Ovary (tissue), 9 donors: Measurements from ENCODE around the gene GNG10. TPM values are rescaled to one million over a fixed set of nuclear protein-coding genes. Genes with fewer than 3 reads are reported as not detected.
"Not testable (repeated sequence)": the region's sequence is repeated elsewhere in the genome, so short reads cannot be mapped to it uniquely, and the experiment has no call there.

Source experiments
- DNase-seq, 5 donors: peaks; one replicate each; pipeline ENCODE4 v3.0.0-alpha.2; 2019 to 2020
- H3K27ac ChIP-seq, 2 donors: fragments of 200-600 bp; one replicate each; pipeline versions ENCODE4 v1.5.1 to v1.8.0; 2019 to 2022
- H3K27me3 ChIP-seq: fragments of 200-600 bp; one replicate; pipeline ENCODE4 v1.8.0; 2022
- H3K36me3 ChIP-seq: fragments of 200-600 bp; sonication (generic); one replicate; pipeline ENCODE4 v1.5.1; 2019
- H3K4me1 ChIP-seq: one replicate; pipeline ENCODE4 v1.8.1; 2013; ENCODE audit warnings: mild to moderate bottlenecking, moderate library complexity; ENCODE audit not compliant: insufficient read depth
- H3K4me3 ChIP-seq: fragments of 200-600 bp; sonication (generic); one replicate; pipeline ENCODE4 v1.5.1; 2017
- H3K9me3 ChIP-seq, 2 donors: fragments of 200-600 bp in 1 of 2; sonication (generic) in 1 of 2; one replicate each; pipeline versions ENCODE4 v1.5.1 to v1.8.1; 2013 to 2019; ENCODE audit warnings: mild to moderate bottlenecking in 1 of 2, moderate library complexity in 1 of 2
- EP300 ChIP-seq: sonication (generic); formaldehyde crosslinking; IDR thresholded peaks from one replicate; pipeline ENCODE4 v1.6.1; 2017; ENCODE audit warnings: antibody characterized with exemption
- POLR2A ChIP-seq: fragments of 450-650 bp; IDR thresholded peaks from one replicate; pipeline ENCODE4 v1.6.1; 2017; ENCODE audit warnings: antibody characterized with exemption, mild to moderate bottlenecking, moderate library complexity
- WGBS, 3 donors: extraction: QIAGEN DNeasy Blood & Tissue Kit in 1 of 3; methylation state at CpG; one replicate each; pipeline versions ENCODE4 v1.1.5 to v1.1.7; 2013 to 2017; 5-methylcytosine and 5-hydroxymethylcytosine counted together
- intact Hi-C, 4 donors: fragments of 100-400 bp; cut with DNase I; formaldehyde crosslinking; loops; one replicate each; pipeline versions ENCODE4 v1.11.0 to v1.15.1; 2022 to 2023
- polyA plus RNA-seq, 2 donors: library from polyadenylated mRNA; stranded (reverse); fragments of 200-250 nt in 1 of 2; fragments of 350-450 nt in 1 of 2; fragmentation: Illumina TruSeq in 1 of 2; extraction: RNeasy Lipid Tissue Mini Kit (QIAGEN cat#74804) in 1 of 2; gene quantifications; one replicate each; pipeline ENCODE4 v1.2.3, GENCODE V29; 2013 to 2014
- total RNA-seq, 7 donors: library from RNA; depleted of rRNA in 2 of 7; stranded (reverse); fragments of >200 nt in 2 of 7; fragmentation: NEBNext Ultra II Directional in 3 of 7; extraction: Animal tissue kit (Norgen Biotek cat#: 25700) in 3 of 7; gene quantifications; one replicate each; pipeline versions ENCODE4 v1.1.0 to v1.2.4, GENCODE V29; 2016 to 2023
- TF ChIP-seq, protein P1 (sequence below), 3 donors: fragments of 450-650 bp in 2 of 3; fragments of 200-600 bp in 1 of 3; IDR thresholded peaks; one replicate each; pipeline versions ENCODE4 v1.5.1 to v1.8.0; 2016 to 2022; ENCODE audit warnings: antibody characterized with exemption in 3 of 3, mild to moderate bottlenecking in 1 of 3
- donor health status: DM: no; HTN: no; CAD: no; lungs with moderate emphysema.
- donor health status: DM: no; HTN: no; CAD: no.
- donor health status: Bipolar disorder and iron deficiency.
- donor health status: DM: yes; HTN: yes; CAD: no.
- donor health status: DM: no; HTN: no; CAD: no.
- donor health status: DM: yes; HTN: yes; CAD: no.

Gene GNG10
- total and polyA plus RNA-seq, 9 donors = 19.8 to 45.8 (median 29.3) TPM

DNA sequence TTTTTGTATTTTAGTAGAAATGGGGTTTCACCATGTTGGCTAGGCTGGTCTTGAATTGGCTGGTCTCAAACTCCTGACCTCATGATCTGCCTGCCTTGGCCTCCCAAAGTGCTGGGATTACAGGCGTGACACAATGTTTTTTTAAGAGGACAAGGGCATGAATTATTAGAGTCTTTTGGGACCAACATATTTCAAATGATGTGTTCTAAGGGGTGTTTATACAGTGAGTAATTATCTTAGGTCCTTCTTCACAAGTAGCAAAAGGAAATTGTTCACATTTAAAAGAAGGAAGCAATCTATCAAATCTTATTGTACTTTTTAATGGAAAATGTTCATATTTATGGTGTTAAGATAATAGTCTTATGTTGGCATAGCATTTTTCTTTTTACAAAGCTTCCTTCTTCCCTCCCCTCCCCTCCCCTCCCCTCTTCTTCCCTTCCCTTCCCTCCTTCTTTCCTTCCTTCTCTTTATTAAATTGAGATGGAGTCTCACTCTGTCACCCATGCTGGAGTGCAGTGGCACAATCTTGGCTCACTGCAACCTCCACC lies 6.7 kb downstream of the GNG10 start:
- TF ChIP-seq POLR2A (no peak), EP300 (no peak)
- TF ChIP-seq, protein P1, sequence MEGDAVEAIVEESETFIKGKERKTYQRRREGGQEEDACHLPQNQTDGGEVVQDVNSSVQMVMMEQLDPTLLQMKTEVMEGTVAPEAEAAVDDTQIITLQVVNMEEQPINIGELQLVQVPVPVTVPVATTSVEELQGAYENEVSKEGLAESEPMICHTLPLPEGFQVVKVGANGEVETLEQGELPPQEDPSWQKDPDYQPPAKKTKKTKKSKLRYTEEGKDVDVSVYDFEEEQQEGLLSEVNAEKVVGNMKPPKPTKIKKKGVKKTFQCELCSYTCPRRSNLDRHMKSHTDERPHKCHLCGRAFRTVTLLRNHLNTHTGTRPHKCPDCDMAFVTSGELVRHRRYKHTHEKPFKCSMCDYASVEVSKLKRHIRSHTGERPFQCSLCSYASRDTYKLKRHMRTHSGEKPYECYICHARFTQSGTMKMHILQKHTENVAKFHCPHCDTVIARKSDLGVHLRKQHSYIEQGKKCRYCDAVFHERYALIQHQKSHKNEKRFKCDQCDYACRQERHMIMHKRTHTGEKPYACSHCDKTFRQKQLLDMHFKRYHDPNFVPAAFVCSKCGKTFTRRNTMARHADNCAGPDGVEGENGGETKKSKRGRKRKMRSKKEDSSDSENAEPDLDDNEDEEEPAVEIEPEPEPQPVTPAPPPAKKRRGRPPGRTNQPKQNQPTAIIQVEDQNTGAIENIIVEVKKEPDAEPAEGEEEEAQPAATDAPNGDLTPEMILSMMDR (IDR thresholded peaks at IDR 0.05) = no peak
- no peaks in the 10 kb centered on the region for H3K9me3 ChIP-seq
- peaks cover 3% of the 10 kb centered on the region for H3K4me1 ChIP-seq
- H3K4me3 ChIP-seq = no peak overlapping the region
- no peaks in the 10 kb centered on the region for H3K27me3 ChIP-seq
- H3K36me3 ChIP-seq = no peaks in the 10 kb centered on the region
- intact Hi-C loops = no loop called here
- DNase-seq = no peak
- no peak overlapping the region for H3K27ac ChIP-seq
- WGBS, 3 donors = 89 to 100% (median 91%) methylated on average over 1 of the region's 1 CpG

DNA sequence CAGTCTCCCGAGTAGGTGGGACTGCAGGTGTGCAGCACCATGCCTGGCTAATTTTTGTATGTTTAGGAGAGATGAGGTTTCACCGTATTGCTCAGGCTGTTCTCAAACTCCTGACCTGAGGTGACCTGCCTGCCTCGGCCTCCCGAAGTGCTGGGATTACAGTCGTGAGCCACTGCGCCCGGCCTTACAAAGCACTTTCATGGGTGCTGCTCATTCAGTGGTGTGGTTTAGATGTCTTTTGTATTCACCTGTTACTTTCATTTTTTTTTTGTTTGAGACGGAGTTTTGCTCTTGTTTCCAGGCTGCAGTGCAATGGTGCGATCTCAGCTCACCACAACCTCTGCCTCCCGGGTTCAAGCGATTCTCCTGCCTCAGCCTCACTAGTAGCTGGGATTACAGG lies 7.2 kb downstream of the GNG10 start:
- H3K4me1 ChIP-seq, H3K27me3 ChIP-seq, H3K4me3 ChIP-seq, intact Hi-C loops, H3K27ac ChIP-seq, H3K9me3 ChIP-seq, DNase-seq, H3K36me3 ChIP-seq: not testable (repeated sequence)
- WGBS, 3 donors = 90 to 91% (median 91%) methylated on average over 11 of the region's 11 CpGs

DNA sequence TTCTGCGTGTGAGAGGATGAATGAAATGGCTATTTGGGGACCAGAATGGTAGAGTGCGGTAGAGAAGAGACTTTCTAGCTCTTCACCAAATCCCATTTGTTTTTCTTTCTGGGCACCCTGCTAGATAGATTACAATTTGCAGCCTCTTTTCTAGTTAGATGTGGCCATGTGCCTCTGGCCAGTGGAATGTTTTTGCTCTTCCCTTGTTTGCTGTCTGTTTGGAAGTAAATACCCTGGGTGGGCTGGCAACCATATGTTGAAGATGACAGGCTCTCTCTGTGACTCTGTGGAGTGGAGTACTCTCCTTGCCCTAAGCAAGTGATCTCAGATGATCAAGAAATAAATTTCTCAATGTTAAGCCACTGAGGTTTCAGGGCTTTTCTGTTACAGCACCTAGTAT lies 12.9 kb downstream of the GNG10 start:
- Histone ChIP-seq H3K4me3 (no peak overlapping the region), H3K4me1 (no peaks in the 10 kb centered on the region), H3K36me3 (no peaks in the 10 kb centered on the region), H3K27ac (no peak overlapping the region), H3K9me3 (no peaks in the 10 kb centered on the region), H3K27me3 (no peaks in the 10 kb centered on the region)
- TF ChIP-seq, protein P1 (IDR thresholded peaks at IDR 0.05) = no peak
- TF ChIP-seq POLR2A (no peak), EP300 (no peak)
- no peak for DNase-seq
- intact Hi-C loops = no loop called here
- WGBS, 3 donors = 95 to 98% (median 96%) methylated on average over 2 of the region's 2 CpGs

DNA sequence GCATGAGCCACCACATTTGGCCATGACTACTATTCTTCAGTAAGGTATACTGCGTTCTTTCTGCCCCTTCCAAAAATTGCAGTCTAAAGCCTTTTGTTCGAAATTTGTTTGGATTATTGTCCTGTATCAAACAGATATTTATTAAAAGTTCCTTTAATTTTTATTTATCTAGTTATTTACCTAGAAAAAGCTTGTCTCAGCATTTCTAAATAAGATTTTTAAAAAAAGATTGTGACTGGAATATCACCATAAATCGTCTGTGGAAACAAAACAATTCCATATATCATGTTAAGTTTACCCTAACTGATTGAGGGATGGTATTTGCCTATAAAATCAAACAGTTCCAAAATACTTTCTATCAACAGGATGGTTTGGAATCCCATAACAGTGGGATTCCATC lies 14.7 kb downstream of the GNG10 start:
- DNase-seq = no peak
- intact Hi-C loops = no loop called here
- no peak for TF ChIP-seq EP300
- H3K27me3 ChIP-seq = no peaks in the 10 kb centered on the region
- H3K4me3 ChIP-seq = no peak overlapping the region
- H3K9me3 ChIP-seq = no peaks in the 10 kb centered on the region
- H3K27ac ChIP-seq = no peak overlapping the region
- no peaks in the 10 kb centered on the region for H3K36me3 ChIP-seq
- 91 to 97% (median 96%) methylated on average over 3 of the region's 3 CpGs for WGBS, 3 donors
- no peaks in the 10 kb centered on the region for H3K4me1 ChIP-seq

DNA sequence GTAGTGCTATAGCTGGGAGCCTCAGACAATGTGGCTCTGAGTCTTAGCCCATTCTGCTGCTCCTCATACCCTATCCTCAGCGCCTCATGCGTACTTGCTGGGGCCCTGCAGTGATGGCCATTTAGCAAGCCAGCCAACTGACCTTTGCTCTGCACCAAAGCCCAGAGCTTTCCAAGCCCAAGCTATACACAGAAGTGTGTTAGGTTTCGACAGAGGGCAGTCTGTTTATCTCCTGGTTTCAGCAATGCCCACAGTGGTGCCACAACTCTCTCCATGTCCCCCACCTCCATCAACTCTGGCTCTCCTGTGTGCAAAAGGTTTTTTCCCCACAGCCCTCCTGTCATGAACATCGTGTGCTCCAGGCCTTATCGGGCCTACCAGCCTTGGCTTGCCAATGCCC lies 16.9 kb downstream of the GNG10 start:
- Histone ChIP-seq H3K36me3 (no peaks in the 10 kb centered on the region), H3K27ac (no peak overlapping the region), H3K27me3 (no peaks in the 10 kb centered on the region), H3K4me3 (no peak overlapping the region), H3K9me3 (no peaks in the 10 kb centered on the region), H3K4me1 (no peaks in the 10 kb centered on the region)
- no peak for DNase-seq
- intact Hi-C loops = no loop called here
- TF ChIP-seq POLR2A (no peak), EP300 (no peak)
- TF ChIP-seq, protein P1 (IDR thresholded peaks at IDR 0.05) = no peak
- 96 to 99% (median 98%) methylated on average over 5 of the region's 5 CpGs for WGBS, 3 donors

DNA sequence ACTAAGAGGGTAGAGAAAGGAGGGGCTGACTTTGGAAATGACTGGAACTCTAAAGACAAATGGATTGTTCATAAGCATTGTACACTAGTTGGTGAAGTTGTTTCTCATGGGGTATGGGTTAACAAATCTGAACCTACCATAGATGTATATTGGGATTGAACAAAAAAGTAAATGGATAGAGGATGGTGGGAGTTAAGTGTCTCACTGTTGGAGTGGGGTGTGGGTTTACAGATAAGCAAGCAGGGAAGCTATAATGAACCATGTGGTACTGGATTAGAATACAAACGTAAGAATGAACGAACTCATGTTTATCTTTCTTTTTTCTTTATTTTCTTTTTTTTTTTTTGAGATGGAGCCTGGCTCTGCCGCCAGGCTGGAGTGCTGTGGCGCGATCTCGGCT lies 17.8 kb downstream of the GNG10 start:
- no peak for DNase-seq
- Histone ChIP-seq H3K27ac (no peak overlapping the region), H3K9me3 (no peaks in the 10 kb centered on the region), H3K36me3 (no peaks in the 10 kb centered on the region), H3K27me3 (no peaks in the 10 kb centered on the region), H3K4me3 (no peak overlapping the region), H3K4me1 (no peaks in the 10 kb centered on the region)
- intact Hi-C loops = no loop called here
- 96 to 97% (median 96%) methylated on average over 6 of the region's 6 CpGs for WGBS, 3 donors
- TF ChIP-seq POLR2A (no peak), EP300 (no peak)
- TF ChIP-seq, protein P1 (IDR thresholded peaks at IDR 0.05) = no peak
